CD4-positive, alpha-beta memory T cell (primary cell): ENCODE data around the gene KIAA0753. TPM values are rescaled to one million over a fixed set of nuclear protein-coding genes. Genes with fewer than 3 reads are reported as not detected.
"Not testable (repeated sequence)": the region's sequence is repeated elsewhere in the genome, so short reads cannot be mapped to it uniquely, and the experiment has no call there.

Source experiments
- CTCF ChIA-PET: fragments of 350-600 bp; sonication (Branson Sonifier 250); formaldehyde crosslinking; loops from one replicate; lab custom pipeline; 2021; ENCODE audit warnings: inconsistent platforms; ENCODE audit not compliant: partially characterized antibody; lab: Charles Lee
- POLR2A ChIA-PET: fragments of 350-600 bp; sonication (Branson Sonifier 250); formaldehyde crosslinking; loops from one replicate; lab custom pipeline; 2021; ENCODE audit not compliant: partially characterized antibody; lab: Charles Lee
- DNase-seq, 5 donors: peaks; one replicate each; pipeline versions ENCODE4 v3.0.0 to v3.0.0-alpha.2; 2020 to 2022; ENCODE audit warnings: mixed read lengths in 1 of 5
- H3K27ac ChIP-seq: one replicate; pipeline ENCODE4 v1.7.0; 2013; ENCODE audit warnings: low read depth, low read length
- H3K27me3 ChIP-seq: 2 replicates; pipeline ENCODE4 v1.7.0; 2013; ENCODE audit warnings: mild to moderate bottlenecking, low read length, moderate library complexity; ENCODE audit not compliant: insufficient read depth
- H3K36me3 ChIP-seq: 2 replicates; pipeline ENCODE4 v1.7.0; 2013; ENCODE audit warnings: mild to moderate bottlenecking, low read length, moderate library complexity; ENCODE audit not compliant: insufficient read depth
- H3K4me1 ChIP-seq: 2 replicates; pipeline ENCODE4 v1.7.0; 2013; ENCODE audit warnings: mild to moderate bottlenecking, low read length, moderate library complexity; ENCODE audit not compliant: insufficient read depth
- H3K4me3 ChIP-seq, 2 donors: one replicate each; pipeline ENCODE4 v1.7.0; 2013; ENCODE audit warnings: low read length in 2 of 2, mild to moderate bottlenecking in 1 of 2
- H3K9me3 ChIP-seq, 2 donors: one replicate each; pipeline ENCODE4 v1.7.0; 2013; ENCODE audit warnings: low read length in 2 of 2, control low read depth in 1 of 2; ENCODE audit not compliant: control insufficient read depth in 1 of 2
- H3K27ac Mint-ChIP-seq, 7 donors: one replicate each; pipeline ENCODE4 v1.8.0; 2020 to 2021; ENCODE audit warnings: mixed read lengths in 7 of 7, mild to moderate bottlenecking in 6 of 7, inconsistent platforms in 3 of 7, moderate library complexity in 3 of 7
- H3K27me3 Mint-ChIP-seq, 2 donors: one replicate each; pipeline ENCODE4 v1.8.0; 2020 to 2021; ENCODE audit warnings: mixed read lengths in 2 of 2
- H3K36me3 Mint-ChIP-seq, 2 donors: one replicate each; pipeline ENCODE4 v1.8.0; 2020 to 2021; ENCODE audit warnings: mixed read lengths in 2 of 2, inconsistent platforms in 1 of 2, mild to moderate bottlenecking in 1 of 2
- H3K4me1 Mint-ChIP-seq, 4 donors: one replicate each; pipeline ENCODE4 v1.8.0; 2020 to 2021; ENCODE audit warnings: mixed read lengths in 4 of 4, mild to moderate bottlenecking in 1 of 4
- H3K4me3 Mint-ChIP-seq, 8 donors: one replicate each; pipeline ENCODE4 v1.8.0; 2020 to 2021; ENCODE audit warnings: mixed read lengths in 8 of 8, mild to moderate bottlenecking in 7 of 8, moderate library complexity in 6 of 8, inconsistent platforms in 3 of 8
- H3K9me3 Mint-ChIP-seq, 8 donors: one replicate each; pipeline ENCODE4 v1.8.0; 2020 to 2021; ENCODE audit warnings: mixed read lengths in 8 of 8, mild to moderate bottlenecking in 5 of 8, inconsistent platforms in 3 of 8, moderate library complexity in 1 of 8
- intact Hi-C: fragments of 100-400 bp; cut with micrococcal nuclease; formaldehyde crosslinking; loops from one replicate; pipeline ENCODE4 v1.15.1; 2023
- polyA plus RNA-seq, 2 donors: library from polyadenylated mRNA; unstranded; fragments of 300-500 nt; fragmentation: Illumina TruSeq; gene quantifications; one replicate each; pipeline ENCODE4 v1.2.3, GENCODE V29; 2021
- total RNA-seq, 2 experiments: library from RNA; stranded (reverse); gene quantifications; one replicate each; pipeline ENCODE4 v1.2.3, GENCODE V29; 2021

Gene KIAA0753
- total and polyA plus RNA-seq, 4 experiments from 2014 or later, result 1.8 to 18.6 (median 9.5) TPM

GRCh38 chr17:6577686-6578263 lies 62.7 kb downstream of the KIAA0753 start:
- Mint-ChIP-seq H3K27ac (peak overlapping the region in 1 of 7 donors; percentile 19), H3K9me3 (peaks cover 0 to 2% (median 0%) of the 10 kb centered on the region in 8 donors), H3K27me3 (no peaks in the 10 kb centered on the region), H3K36me3 (peaks cover 22 to 31% of the 10 kb centered on the region in 2 donors), H3K4me3 (no peak overlapping the region), H3K4me1 (peaks cover 9 to 28% (median 16%) of the 10 kb centered on the region in 4 donors)
- Histone ChIP-seq H3K9me3 (no peaks in the 10 kb centered on the region), H3K27ac (no peak overlapping the region), H3K27me3 (no peaks in the 10 kb centered on the region), H3K36me3 (peaks cover 6% of the 10 kb centered on the region), H3K4me3 (no peak overlapping the region), H3K4me1 (peaks cover 13% of the 10 kb centered on the region)
- no peak for DNase-seq
- intact Hi-C loops, result no loop called here
- ChIA-PET POLR2A (no interaction called here), CTCF (no interaction called here)

- H3K9me3 Mint-ChIP-seq, result peaks cover 0 to 2% (median 0%) of the 10 kb centered on the region in 8 donors
- Histone ChIP-seq H3K4me3 (no peak overlapping the region), H3K36me3 (peaks cover 6% of the 10 kb centered on the region), H3K9me3 (no peaks in the 10 kb centered on the region), H3K27me3 (no peaks in the 10 kb centered on the region), H3K4me1 (peaks cover 13% of the 10 kb centered on the region), H3K27ac (no peak overlapping the region)
- no peak overlapping the region for H3K4me3 Mint-ChIP-seq
- DNase-seq, result no peak
- no peaks in the 10 kb centered on the region for H3K27me3 Mint-ChIP-seq
- H3K4me1 Mint-ChIP-seq, result peaks cover 9 to 28% (median 16%) of the 10 kb centered on the region in 4 donors
- CTCF ChIA-PET, result no interaction called here
- H3K27ac Mint-ChIP-seq, result peak overlapping the region in 4 of 7 donors; percentile 28 to 81 (median 50)
- H3K36me3 Mint-ChIP-seq, result peaks cover 17 to 21% of the 10 kb centered on the region in 2 donors
- intact Hi-C loops, result no loop called here
- POLR2A ChIA-PET, result no interaction called here
These were observed 64.3 kb downstream of the KIAA0753 start for GRCh38 chr17:6576038-6576785.

- intact Hi-C loops, result no loop called here
- Histone ChIP-seq H3K27ac (no peak overlapping the region), H3K4me3 (no peak overlapping the region), H3K9me3 (no peaks in the 10 kb centered on the region), H3K27me3 (no peaks in the 10 kb centered on the region), H3K4me1 (peaks cover 13% of the 10 kb centered on the region), H3K36me3 (peaks cover 6% of the 10 kb centered on the region)
- H3K4me1 Mint-ChIP-seq, result peaks cover 9 to 28% (median 16%) of the 10 kb centered on the region in 4 donors
- DNase-seq, result no peak
- ChIA-PET CTCF (no interaction called here), POLR2A (no interaction called here)
- H3K27ac Mint-ChIP-seq, result peak overlapping the region in 3 of 7 donors; percentile 28 to 81 (median 65)
- no peaks in the 10 kb centered on the region for H3K27me3 Mint-ChIP-seq
- H3K36me3 Mint-ChIP-seq, result peaks cover 17 to 21% of the 10 kb centered on the region in 2 donors
- peak overlapping the region in 4 of 8 donors; percentile 15 to 52 (median 28) for H3K4me3 Mint-ChIP-seq
- peaks cover 0 to 2% (median 0%) of the 10 kb centered on the region in 8 donors for H3K9me3 Mint-ChIP-seq
These were observed 64.9 kb downstream of the KIAA0753 start for GRCh38 chr17:6575596-6575988.

GRCh38 chr17:6574687-6575595 lies 65.6 kb downstream of the KIAA0753 start:
- no peaks in the 10 kb centered on the region for H3K27me3 ChIP-seq
- Mint-ChIP-seq H3K27ac (peak overlapping the region in 6 of 7 donors; percentile 11 to 81 (median 30)), H3K9me3 (peaks cover 0 to 2% (median 0%) of the 10 kb centered on the region in 8 donors), H3K27me3 (no peaks in the 10 kb centered on the region), H3K36me3 (peaks cover 17 to 21% of the 10 kb centered on the region in 2 donors), H3K4me1 (peaks cover 9 to 28% (median 16%) of the 10 kb centered on the region in 4 donors), H3K4me3 (peak overlapping the region in 5 of 8 donors; percentile 15 to 52 (median 34))
- H3K4me1 ChIP-seq, result peaks cover 13% of the 10 kb centered on the region
- no peak overlapping the region for H3K4me3 ChIP-seq
- H3K9me3 ChIP-seq, result no peaks in the 10 kb centered on the region
- no peak for DNase-seq
- intact Hi-C loops, result no loop called here
- no peak overlapping the region for H3K27ac ChIP-seq
- POLR2A ChIA-PET, result no interaction called here
- peaks cover 6% of the 10 kb centered on the region for H3K36me3 ChIP-seq
- CTCF ChIA-PET, result no interaction called here

- ChIA-PET CTCF (no interaction called here), POLR2A (no interaction called here)
- Mint-ChIP-seq H3K36me3 (peaks cover 15 to 17% of the 10 kb centered on the region in 2 donors), H3K27ac (peak overlapping the region in 2 of 7 donors; percentile 11 to 31), H3K9me3 (peaks cover 0 to 2% (median 0%) of the 10 kb centered on the region in 8 donors), H3K4me1 (peaks cover 9 to 28% (median 16%) of the 10 kb centered on the region in 4 donors), H3K4me3 (no peak overlapping the region), H3K27me3 (no peaks in the 10 kb centered on the region)
- no peak for DNase-seq
- H3K9me3 ChIP-seq, result no peaks in the 10 kb centered on the region
- peaks cover 6% of the 10 kb centered on the region for H3K36me3 ChIP-seq
- no peaks in the 10 kb centered on the region for H3K27me3 ChIP-seq
- H3K27ac ChIP-seq, result no peak overlapping the region
- no peak overlapping the region for H3K4me3 ChIP-seq
- intact Hi-C loops, result no loop called here
- H3K4me1 ChIP-seq, result peaks cover 13% of the 10 kb centered on the region
These were observed 66.4 kb downstream of the KIAA0753 start for GRCh38 chr17:6573982-6574686.

- intact Hi-C loops, H3K36me3 ChIP-seq, DNase-seq, H3K27ac Mint-ChIP-seq, H3K4me3 ChIP-seq, H3K27ac ChIP-seq, H3K27me3 ChIP-seq, POLR2A ChIA-PET, H3K27me3 Mint-ChIP-seq, H3K9me3 Mint-ChIP-seq, H3K4me3 Mint-ChIP-seq, H3K9me3 ChIP-seq, CTCF ChIA-PET: not testable (repeated sequence)
- peaks cover 13% of the 10 kb centered on the region for H3K4me1 ChIP-seq
- Mint-ChIP-seq H3K36me3 (peaks cover 9 to 14% of the 10 kb centered on the region in 2 donors), H3K4me1 (peaks cover 9 to 28% (median 16%) of the 10 kb centered on the region in 4 donors)
These were observed 67.0 kb downstream of the KIAA0753 start for GRCh38 chr17:6573495-6573894.
